ENCODE results near the gene CFAP410.
"Not testable (repeated sequence)": the region's sequence is repeated elsewhere in the genome, so short reads cannot be mapped to it uniquely, and the experiment has no call there.

Gene CFAP410

DNA sequence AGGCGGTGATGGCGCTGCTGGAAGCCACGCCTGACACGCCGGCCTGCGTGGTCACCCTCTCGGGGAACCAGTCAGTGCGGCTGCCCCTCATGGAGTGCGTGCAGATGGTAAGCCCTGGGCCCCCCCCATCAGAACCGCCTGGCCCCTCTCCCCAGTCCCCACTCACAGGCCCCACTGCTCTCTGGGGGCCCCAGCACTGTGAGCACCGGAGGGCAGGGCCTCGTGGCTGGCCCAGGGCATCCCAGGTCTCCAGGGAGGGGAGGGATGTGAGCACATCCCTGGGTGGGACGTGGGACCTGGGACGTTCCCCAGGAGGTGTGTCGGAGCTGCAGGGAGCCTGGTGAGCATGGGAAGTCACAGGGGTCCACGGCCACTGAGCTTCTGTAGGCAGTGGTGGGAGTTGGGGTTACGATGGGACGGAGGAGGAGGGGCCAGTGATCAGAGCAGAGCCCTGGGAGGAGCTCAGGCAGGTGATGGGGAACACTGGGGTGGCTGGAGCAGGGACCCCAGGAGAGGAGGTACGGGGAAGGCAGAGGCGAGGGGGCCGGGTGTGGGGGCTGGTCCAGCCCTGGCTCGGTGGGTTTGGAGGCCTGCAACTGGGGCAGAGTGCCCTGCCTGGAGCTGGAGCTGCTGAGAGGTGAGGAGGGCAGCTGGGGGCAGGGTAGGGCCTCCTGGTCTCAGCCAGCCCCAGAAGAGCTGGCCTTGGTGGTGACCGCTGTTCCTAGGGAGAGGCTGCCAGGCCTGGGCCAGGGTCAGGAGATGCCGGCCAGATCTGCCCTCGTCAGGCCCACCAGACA lies 20.5 kb downstream of the CFAP410 start:
- in situ Hi-C loops (cut with MboI; ENCODE audit: low sequenced_read_pairs): loop anchor here (10.0 kb wide), 1 partner anchor 56 kb away; no protein-coding TSS in a partner anchor

DNA sequence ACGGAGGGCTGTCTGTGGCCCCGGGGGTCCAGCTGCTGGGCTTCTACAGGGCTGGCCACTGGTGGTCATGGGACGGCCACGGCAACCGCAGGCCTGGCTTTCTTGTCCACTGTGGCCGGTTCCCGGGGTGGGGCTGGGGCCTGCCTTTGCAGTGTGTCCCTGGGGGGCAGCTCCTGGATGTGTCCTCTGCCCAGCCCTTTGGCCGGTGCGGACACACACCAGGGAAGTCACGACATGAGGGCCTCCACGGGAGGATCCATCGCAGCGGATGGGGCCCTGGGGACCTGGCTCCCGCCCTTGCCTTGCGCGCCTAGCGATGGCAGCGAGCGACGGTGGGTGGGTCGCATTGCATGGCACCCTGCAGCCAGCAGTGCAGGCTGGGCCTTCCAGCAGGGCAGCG lies 21.3 kb downstream of the CFAP410 start:
- in situ Hi-C loops (cut with MboI; ENCODE audit: low sequenced_read_pairs): loop anchor here (10.0 kb wide), 1 partner anchor 57 kb away; no protein-coding TSS in a partner anchor

DNA sequence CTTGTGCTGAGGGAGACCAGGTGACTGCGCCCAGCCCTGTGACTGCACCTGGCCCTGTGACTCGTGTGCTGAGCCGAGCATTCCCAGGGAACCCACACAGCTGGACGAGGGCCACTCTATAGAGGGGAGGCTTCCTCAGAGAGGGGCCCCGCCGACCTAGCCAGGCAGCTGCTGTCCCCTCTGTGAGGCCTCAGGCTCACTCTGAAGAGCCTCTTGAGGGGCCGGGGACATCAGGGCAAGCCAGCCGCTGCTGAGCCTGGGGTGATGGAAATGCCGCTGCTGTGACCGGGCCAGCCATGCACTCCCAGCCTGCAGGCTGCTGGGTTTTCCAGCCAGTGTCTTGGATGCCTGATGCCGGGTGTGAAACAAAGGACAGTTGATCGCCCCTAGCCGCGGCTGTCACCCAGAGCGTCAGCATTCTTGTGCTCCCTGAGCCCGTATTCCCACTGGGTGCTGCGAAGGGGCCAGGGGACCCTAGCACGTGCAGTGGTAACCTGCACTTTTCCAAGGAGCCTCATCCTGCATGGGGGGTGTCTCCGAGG lies 21.9 kb downstream of the CFAP410 start:
- in situ Hi-C loops (cut with MboI; ENCODE audit: low sequenced_read_pairs): loop anchor here (10.0 kb wide), 1 partner anchor 57 kb away; no protein-coding TSS in a partner anchor

DNA sequence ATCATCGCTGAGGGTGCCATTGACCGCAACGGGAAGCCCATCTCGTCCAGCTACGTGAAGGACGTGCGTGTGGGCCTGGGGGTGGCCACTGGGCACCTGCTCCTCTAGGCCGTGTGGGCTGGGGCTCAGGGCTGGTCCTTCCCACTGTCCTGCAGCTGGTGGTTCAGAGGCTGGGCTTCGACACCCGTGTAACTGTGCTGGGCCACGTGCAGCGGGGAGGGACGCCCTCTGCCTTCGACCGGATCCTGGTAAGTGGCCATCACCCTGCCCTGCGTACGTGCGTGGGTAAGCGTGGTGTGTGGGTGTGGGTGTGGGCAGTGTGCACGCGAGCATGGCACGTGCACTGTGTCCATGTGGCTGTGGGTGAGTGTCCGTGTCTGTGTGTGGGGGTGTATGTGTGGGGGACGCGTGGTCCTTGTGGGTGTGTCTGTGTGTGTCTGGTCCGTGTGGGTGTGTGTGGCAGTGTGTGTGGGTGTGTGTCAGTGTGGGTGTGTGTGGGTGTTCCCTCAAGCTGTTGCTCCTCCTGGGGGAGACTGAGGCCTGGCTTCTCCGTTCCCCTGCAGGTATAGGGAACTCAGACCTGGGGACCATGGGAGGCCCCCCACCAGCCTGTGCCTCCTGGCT lies 22.8 kb downstream of the CFAP410 start:
- in situ Hi-C loops (cut with MboI; ENCODE audit: low sequenced_read_pairs): loop anchor here (10.0 kb wide), 1 partner anchor 58 kb away; no protein-coding TSS in a partner anchor

DNA sequence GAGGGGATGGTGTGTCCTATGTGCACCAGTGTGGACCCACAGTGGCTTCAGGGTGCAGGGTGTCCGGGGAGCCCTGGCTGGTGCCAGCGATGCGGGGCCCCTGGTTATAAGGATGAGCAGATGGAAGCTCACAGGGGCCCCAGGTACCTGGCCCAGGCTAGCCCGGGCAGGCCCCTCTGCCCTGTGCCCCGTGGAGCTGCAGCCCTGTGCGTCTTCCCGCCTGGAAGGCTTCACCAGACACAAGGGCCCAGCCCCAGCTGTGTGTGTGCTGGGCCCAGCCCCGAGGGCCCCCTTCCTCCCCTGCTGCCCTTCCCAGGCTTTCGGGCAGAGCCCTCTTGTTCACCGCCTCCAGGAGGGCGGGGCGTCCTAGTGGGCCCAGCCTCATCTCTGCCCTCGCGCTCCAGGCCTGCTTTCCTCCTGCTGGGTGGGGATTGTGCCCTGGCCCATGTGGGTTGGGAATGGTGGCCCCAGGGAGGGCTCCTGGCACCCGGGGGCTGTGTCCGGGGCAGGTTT lies 23.4 kb downstream of the CFAP410 start:
- in situ Hi-C loops (cut with MboI; ENCODE audit: low sequenced_read_pairs): loop anchor here (10.0 kb wide), 1 partner anchor 59 kb away; no protein-coding TSS in a partner anchor

DNA sequence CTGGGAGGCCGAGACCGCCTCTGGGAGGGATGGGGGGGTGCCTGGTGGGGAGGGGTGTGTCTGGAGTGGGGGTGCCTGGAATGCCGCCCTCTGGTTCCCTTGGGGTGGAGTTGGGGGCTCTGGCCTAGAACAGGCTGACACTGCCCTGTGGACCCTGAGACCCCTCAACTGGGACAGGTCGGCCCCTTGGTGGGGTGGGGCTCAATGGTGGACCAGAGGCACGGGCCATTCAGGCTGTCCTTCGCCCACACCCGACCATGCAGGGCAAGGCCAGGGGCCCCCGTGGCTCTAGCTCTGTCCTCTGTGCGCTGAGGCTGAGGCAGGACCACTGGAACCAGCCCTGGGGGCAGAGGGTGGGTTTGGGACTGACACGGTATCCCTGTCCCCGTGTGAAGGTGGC lies 24.6 kb downstream of the CFAP410 start:
- in situ Hi-C loops (cut with MboI; ENCODE audit: low sequenced_read_pairs): loop anchor here (10.0 kb wide), 1 partner anchor 60 kb away; no protein-coding TSS in a partner anchor

DNA sequence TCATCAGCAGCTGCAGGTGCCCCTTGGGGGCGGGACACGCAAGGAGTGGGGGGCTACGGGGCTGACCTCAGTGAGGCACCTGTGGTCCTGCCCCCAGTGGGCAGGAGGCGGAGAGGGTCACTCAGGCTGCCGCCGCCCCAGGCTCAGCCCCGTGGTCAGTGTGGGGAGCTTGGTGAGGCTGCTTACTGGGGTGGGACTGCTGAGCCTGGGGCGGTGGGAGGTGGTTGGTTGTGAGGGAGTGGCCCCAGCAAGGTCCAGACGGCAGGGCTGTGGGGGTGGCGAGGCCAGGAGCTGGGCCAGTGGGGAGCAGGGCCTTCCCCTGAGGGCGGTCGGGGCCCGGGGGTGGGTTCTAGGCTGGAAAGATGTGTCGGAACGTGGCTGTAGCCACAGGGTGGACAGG lies 25.1 kb downstream of the CFAP410 start:
- in situ Hi-C loops (cut with MboI; ENCODE audit: low sequenced_read_pairs): loop anchor here (10.0 kb wide), 1 partner anchor 61 kb away; no protein-coding TSS in a partner anchor

DNA sequence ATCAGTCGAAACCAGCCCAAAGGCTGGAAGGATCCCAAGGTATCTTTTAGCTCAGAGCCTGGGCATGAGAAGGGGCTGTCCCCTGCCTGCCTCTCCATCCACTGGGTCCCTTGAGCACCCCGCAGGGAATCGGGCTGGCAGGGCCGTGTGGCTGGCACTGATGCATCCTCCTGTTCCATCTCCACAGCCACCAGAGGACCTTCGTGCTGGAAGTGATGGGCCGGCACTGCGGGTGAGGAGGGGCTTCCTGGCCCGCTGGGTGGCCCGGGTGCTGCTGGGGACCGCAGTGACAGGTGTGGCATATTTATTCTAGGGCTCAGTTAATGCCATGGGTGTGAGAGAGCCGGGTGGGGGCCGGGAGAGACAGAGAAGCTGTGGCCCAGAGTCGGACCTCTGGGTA lies 25.7 kb downstream of the CFAP410 start:
- in situ Hi-C loops (cut with MboI; ENCODE audit: low sequenced_read_pairs): loop anchor here (10.0 kb wide), 1 partner anchor 61 kb away; no protein-coding TSS in a partner anchor

DNA sequence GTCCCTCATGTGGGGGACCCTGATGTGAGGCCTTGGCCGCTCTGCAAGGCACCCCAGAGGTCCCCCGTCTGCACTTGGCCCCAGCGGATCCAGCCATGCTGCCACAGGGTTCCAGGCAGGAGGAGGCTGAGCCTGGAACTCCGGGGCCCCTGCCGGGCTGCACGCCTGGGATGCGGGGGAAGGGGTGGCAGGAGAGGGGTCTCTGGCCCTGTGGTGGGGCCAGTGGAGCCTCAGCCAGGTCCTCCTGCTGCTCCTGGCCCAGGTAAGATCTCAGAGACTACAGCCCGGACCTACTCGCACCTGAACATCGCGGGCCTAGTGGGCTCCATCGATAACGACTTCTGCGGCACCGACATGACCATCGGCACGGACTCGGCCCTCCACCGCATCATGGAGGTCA lies 26.5 kb downstream of the CFAP410 start:
- in situ Hi-C loops (cut with MboI; ENCODE audit: low sequenced_read_pairs): loop anchor here (10.0 kb wide), 1 partner anchor 62 kb away; no protein-coding TSS in a partner anchor

DNA sequence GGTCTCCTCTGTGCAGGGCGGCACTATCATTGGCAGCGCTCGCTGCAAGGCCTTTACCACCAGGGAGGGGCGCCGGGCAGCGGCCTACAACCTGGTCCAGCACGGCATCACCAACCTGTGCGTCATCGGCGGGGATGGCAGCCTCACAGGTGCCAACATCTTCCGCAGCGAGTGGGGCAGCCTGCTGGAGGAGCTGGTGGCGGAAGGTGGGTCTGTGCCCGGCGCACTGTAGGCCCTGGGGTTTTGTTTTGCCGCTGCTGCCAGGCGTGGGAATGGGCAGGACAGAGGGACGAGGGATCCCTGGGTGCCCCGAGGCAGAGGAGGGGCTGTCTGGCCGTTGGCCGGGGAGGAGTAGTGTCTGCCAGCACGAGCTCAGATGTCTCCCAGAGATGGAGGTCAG lies 27.1 kb downstream of the CFAP410 start:
- in situ Hi-C loops (cut with MboI; ENCODE audit: low sequenced_read_pairs): loop anchor here (10.0 kb wide), 1 partner anchor 63 kb away; no protein-coding TSS in a partner anchor

DNA sequence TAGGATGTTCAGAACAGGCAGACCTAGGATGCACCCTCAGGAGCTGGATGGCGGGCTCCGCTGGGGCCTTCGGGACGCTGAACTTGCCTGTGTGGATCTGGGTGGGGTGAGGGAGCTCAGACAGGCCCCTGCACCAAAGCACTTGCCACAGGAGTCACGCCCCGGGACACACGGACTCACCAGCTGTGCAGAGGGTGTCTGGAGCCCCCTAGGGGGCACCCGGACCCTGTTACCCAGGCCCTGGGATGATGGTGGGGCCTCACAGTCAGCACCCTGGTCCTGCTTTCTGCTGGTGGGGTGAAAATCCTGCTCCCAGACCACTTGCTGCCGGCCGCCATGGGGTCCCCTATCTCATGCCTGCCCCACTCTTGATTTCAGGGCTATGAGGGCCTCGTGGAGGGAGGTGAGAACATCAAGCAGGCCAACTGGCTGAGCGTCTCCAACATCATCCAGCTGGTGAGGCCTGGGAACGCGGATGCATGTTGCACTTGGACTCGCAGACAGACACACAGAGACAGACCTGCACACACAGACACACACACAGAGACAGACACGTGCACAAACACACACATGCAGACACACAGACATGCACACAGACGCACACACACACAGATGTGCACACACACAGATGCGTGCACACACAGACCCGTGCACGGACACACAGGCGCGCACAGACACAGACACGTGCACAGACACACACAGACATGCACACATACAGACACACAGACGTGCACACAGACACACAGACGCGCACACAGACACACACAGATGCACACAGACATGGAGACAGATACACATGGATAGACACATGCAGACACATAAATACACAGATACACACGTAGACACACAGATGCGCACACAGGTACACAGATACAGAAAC lies 28.3 kb downstream of the CFAP410 start:
- in situ Hi-C loops (cut with MboI; ENCODE audit: low sequenced_read_pairs): loop anchor here (10.0 kb wide), 1 partner anchor 64 kb away; no protein-coding TSS in a partner anchor

DNA sequence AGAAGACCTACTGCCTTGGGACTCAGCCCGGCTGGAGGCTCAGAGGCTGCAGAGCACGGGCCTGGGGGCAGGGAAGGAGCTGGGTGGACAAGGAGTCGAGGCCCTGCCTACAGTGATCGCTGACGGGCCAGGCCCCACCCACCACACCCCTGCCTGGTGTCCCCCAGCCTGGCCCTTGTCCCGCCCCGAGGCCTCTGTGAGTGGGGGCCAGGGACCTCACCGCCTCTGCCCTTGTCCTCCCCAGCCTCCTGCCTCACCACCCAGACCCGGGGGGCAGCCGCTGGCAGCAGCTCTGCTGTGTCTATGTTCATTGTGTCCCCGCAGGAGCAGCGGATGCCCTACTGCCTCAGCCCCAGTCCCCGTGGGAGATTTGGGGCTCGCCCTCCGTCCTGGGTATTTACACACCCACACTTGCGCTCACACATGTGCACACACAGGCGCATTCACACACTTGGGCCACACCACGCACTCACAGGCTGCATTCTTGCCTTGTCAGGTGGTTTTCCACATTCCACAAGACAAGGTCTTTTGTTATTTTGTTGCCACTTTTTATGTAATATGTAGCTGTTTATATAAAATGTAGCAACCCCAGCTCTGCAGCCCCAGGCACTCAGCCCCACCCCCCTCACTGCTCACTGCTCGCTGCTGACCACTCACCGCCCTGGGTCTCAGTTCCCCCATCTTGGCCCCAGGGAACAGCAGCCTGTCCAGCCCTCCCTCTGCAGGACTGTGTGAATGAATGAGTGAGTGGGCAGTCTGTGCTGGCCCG lies 32.1 kb downstream of the CFAP410 start:
- in situ Hi-C loops (cut with MboI; ENCODE audit: low sequenced_read_pairs): no loop called here

DNA sequence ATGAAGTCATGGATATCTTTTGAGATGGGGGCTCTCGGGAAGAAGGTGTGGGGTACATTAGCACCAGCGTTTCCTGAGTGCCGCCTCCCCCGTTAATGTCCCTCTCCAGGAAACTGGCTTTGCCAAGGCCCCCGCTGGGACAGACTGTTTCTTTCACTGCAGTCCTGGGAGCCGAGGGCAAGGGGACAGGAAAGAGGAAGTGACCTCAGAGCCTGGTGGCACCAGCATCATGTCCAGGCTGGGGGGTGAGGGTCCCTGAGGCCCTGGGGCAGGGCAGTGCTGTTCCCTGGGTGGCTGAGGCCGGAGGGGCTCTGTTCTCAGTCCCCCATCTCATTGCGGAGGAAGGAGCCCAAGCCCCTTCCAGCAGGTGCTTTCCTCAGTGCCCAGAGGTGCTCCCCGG lies 33.5 kb downstream of the CFAP410 start:
- in situ Hi-C loops (cut with MboI; ENCODE audit: low sequenced_read_pairs): no loop called here

DNA sequence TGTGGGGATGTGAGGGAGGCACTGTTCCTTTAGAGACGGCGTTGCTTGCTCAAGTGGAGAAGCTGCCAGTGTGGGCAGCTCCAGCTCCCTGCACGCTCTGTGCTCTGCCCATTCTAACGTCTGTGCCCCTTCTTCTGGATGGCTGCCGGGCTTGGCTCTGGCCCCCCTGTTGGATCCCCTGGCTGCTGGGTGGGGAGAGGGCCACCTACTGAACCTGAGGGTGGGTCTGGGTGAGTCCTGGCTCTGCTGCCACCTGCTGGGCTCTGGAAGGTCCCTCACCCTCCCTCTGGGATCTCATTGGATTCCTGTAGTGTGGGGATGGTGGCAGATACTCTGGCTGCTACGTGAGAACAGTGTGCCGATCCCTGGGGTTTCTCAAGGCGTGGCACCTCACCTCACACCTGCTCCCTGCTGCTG lies 34.3 kb downstream of the CFAP410 start:
- in situ Hi-C loops (cut with MboI; ENCODE audit: low sequenced_read_pairs): no loop called here

DNA sequence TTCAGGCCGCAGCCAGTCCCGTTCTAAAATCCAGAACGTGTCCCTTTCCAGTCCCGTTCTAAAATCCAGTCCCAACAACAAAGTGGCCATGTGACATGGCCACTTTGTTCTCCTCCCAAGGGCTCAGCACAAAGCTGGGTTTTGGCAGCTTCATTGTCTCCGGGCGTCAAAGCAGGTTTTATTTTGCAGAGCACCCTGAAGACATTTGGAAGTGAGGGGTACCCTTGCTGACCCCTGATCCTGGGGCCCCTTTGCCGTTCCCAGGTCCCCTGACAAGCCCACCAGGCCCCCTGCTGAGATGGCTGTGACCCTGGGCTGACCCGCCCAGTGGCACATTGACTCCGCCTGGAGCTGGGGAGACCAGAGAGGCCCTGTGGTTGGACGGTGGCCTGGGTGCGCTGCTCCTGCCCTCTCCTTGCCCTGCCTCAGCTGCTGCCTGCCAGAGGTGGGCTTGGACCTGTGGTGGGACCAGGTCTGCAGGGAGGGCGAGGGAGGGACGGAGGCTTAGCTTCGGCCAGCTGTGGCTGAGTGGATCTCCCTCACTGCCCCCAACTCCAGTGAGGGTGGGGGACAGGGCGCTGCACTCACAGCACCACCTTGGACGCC lies 35.1 kb downstream of the CFAP410 start:
- in situ Hi-C loops (cut with MboI; ENCODE audit: low sequenced_read_pairs): no loop called here

DNA sequence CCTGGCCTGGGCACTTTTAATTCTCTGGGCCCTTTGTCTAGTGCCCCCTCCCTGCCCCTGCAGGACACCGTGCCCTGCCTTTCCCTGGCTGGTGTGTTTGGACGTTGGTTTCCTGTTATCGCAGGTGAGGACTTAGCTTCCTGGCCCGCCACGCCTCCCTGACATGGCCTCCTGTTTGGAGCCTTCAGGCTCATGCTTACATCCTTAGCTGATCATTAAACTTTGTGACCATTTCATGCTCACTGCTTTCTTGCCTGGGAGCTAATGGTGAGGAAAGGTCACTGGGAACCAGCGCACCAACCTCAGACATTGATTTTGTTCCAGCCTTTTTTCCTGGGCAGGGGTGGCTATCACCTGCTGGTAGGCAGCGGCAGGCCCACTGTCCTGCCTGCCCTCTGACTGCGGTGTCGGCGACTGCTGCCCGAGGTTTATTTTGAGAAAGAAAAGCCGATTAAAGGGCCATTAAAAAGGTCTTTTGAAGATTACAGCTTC lies 35.7 kb downstream of the CFAP410 start:
- in situ Hi-C loops (cut with MboI; ENCODE audit: low sequenced_read_pairs): no loop called here

DNA sequence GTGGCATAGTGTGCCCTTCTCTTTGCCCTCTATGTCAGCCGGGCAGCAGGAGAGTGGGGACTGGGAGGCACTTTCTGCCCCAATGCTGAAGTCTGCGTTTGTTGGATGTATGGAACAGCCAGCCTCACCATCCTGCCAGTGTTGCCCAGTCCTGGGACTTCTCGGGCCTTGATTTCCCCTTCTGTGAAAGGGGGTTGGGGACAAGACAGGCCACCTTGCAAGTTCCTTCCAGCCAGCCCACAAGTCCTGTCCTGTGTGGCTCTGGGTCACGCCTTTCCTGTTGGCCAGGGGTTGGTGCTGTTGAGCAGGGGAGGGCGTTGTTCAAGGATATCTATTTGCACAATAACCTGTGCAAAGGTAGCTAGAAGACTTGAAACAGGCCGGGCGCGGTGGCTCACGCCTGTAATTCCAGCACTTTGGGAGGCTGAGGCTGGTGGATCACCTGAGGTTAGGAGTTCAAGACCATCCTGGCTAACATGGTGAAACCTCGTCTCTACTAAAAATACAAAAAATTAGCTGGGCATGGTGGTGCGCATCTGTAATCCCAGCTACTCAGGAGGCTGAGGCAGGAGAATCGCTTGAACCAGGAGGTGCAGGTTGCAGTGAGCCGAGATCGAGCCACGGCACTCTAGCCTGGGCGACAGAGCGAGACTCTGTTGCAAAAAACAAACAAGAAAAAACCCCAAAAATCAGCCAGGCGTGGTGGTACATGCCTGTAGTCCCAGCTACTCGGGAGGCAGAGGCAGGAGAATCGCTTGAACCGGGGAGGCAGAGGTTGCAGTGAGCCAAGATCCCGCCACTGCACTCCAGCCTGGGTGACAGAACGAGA lies 36.4 kb downstream of the CFAP410 start:
- in situ Hi-C loops (cut with MboI; ENCODE audit: low sequenced_read_pairs): not testable (repeated sequence)

DNA sequence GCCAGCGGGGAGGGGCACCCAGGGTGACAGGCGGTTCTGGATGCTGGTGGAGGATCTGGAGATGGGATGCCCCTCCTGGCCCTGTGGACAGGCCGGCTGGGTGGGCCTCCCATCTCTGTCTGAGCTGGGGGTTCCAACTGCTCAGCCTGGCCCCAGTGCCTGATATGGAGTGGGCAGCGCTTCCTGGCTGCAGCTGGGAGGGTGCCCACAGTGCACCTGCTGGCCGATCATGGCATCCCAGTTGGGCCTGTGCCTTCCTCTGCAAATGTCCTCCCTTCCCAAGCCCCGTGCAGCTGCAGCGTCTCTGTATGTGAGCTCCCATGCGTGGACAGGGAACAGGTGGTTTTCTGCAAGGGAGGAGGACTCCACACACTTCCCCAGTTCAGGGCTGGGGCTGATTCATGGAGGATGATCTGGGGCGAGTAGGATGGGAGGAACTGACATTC lies 37.2 kb downstream of the CFAP410 start:
- in situ Hi-C loops (cut with MboI; ENCODE audit: low sequenced_read_pairs): no loop called here
